ENCODE results near the gene ESRRA. TPM values are rescaled to one million over a fixed set of nuclear protein-coding genes. Genes with fewer than 3 reads are reported as not detected.

Gene ESRRA
- total RNA-seq, 1 donor, result 28.6 TPM

DNA sequence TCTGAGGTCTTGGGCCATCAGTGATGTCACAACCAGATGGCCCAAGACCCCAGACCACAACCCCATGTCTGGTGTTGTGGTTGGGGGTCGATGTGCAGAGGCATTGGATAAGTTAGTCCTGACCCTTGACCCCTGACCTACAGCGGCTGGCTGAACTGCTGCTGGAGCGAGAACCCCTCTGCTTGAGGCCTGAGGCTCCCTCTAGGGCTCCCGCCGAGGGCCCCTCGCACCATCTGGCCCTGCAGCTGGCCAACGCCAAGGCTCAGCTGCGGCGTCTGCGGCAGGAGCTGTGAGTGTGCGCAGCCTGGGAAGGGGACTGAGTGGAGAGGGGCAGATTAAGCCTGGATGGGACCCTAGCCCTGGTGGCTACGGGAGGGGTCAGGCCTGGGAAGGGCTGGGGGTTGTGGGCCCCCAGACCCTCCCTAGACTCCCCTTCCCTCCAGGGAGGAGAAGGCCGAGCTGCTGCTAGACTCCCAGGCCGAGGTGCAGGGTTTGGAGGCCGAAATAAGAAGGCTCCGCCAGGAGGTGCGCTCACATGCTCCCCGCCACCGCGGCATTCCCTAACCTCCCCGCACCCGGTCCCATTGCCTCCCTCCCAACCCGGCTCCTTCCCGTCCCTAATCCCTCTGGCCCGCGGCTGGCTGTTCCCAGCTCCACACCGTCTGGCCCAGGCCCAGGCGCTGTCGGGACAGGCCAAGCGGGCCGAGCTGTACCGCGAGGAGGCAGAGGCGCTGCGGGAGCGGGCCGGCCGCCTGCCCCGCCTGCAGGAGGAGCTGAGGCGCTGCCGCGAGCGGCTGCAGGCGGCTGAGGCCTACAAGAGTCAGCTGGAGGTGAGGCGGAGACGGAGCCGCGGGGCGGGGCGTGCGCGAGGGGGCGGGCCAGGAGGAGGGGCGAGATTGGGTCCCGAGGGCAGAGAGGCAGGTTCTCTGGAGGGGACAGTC, 36.8 kb downstream of the ESRRA start:
- H4K20me1 ChIP-seq (ENCODE audit: insufficient read depth, low read length), result no peaks in the 10 kb centered on the region
- peaks cover 3% of the 10 kb centered on the region for H3K4me1 ChIP-seq (ENCODE audit: insufficient read depth, low read length)
- TF ChIP-seq, protein P1, sequence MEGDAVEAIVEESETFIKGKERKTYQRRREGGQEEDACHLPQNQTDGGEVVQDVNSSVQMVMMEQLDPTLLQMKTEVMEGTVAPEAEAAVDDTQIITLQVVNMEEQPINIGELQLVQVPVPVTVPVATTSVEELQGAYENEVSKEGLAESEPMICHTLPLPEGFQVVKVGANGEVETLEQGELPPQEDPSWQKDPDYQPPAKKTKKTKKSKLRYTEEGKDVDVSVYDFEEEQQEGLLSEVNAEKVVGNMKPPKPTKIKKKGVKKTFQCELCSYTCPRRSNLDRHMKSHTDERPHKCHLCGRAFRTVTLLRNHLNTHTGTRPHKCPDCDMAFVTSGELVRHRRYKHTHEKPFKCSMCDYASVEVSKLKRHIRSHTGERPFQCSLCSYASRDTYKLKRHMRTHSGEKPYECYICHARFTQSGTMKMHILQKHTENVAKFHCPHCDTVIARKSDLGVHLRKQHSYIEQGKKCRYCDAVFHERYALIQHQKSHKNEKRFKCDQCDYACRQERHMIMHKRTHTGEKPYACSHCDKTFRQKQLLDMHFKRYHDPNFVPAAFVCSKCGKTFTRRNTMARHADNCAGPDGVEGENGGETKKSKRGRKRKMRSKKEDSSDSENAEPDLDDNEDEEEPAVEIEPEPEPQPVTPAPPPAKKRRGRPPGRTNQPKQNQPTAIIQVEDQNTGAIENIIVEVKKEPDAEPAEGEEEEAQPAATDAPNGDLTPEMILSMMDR (IDR thresholded peaks at IDR 0.05; ENCODE audit: extremely low read depth, low read depth, low read length), result peak; percentile 36
- peak overlapping the region; percentile 81 for H3K4me2 ChIP-seq (ENCODE audit: insufficient read depth, low read length)
- DNase-seq (ENCODE audit: insufficient read length, low spot score, missing footprints), result peak; percentile 100
- no peaks in the 10 kb centered on the region for H3K79me2 ChIP-seq (ENCODE audit: insufficient read depth, low read length)
- peak overlapping the region; percentile 23 for H3K27ac ChIP-seq (ENCODE audit: low read depth, low read length)
- H3K27me3 ChIP-seq (ENCODE audit: insufficient read depth, low read length), result no peaks in the 10 kb centered on the region
- peak overlapping the region; percentile 68 for H3K4me3 ChIP-seq (ENCODE audit: insufficient read depth, low read length)
- no peaks in the 10 kb centered on the region for H3K36me3 ChIP-seq (ENCODE audit: insufficient read depth, low read length)
- H3K9me3 ChIP-seq (ENCODE audit: low read depth, low read length), result no peaks in the 10 kb centered on the region
- peak overlapping the region; percentile 95 for H2AFZ ChIP-seq (ENCODE audit: low read length)

DNA sequence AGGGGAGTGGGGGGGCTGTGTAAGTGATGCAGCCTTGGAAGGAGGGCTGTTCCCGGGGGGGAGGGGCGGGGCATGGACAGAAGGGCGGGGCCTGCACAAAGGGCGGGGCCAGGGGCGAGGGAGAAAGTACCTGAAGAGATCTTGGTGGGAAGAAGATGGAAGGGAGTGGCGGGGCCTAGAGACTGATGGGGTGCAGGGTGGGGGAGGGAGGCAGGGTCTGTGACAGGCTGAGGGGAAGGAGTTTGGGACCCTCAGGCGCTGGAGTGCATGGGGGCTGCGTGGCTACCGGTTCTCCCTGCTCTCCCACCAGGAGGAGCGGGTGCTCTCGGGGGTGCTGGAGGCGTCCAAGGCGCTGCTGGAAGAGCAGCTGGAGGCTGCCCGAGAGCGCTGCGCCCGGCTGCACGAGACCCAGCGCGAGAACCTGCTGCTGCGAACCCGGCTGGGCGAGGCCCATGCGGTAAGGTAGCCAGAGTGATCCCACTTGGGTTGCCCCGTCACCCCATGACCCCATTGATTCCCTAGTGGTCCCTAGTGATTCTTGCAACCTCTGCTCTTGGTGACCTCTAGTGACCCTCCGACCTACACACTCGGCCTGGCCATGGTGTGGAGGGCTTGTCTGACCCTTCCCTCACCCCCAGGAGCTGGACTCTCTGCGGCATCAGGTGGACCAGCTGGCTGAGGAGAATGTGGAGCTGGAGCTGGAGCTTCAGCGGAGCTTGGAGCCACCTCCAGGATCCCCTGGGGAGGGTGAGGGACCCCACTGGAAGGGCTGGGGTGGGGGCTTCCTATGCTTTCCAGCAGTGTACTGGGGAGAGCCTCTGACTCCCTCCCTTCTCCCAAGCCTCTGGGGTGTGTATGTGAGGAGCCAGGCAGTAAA, 37.8 kb downstream of the ESRRA start:
- H4K20me1 ChIP-seq (ENCODE audit: insufficient read depth, low read length), result no peaks in the 10 kb centered on the region
- H3K27ac ChIP-seq (ENCODE audit: low read depth, low read length), result no peak overlapping the region
- peak overlapping the region; percentile 81 for H3K4me2 ChIP-seq (ENCODE audit: insufficient read depth, low read length)
- H3K79me2 ChIP-seq (ENCODE audit: insufficient read depth, low read length), result no peaks in the 10 kb centered on the region
- TF ChIP-seq, protein P1 (IDR thresholded peaks at IDR 0.05; ENCODE audit: extremely low read depth, low read depth, low read length), result no peak
- H3K9me3 ChIP-seq (ENCODE audit: low read depth, low read length), result no peaks in the 10 kb centered on the region
- peak overlapping the region; percentile 68 for H3K4me3 ChIP-seq (ENCODE audit: insufficient read depth, low read length)
- DNase-seq (ENCODE audit: insufficient read length, low spot score, missing footprints), result peak; percentile 47
- H3K27me3 ChIP-seq (ENCODE audit: insufficient read depth, low read length), result no peaks in the 10 kb centered on the region
- H3K36me3 ChIP-seq (ENCODE audit: insufficient read depth, low read length), result no peaks in the 10 kb centered on the region
- H3K4me1 ChIP-seq (ENCODE audit: insufficient read depth, low read length), result peaks cover 3% of the 10 kb centered on the region
- H2AFZ ChIP-seq (ENCODE audit: low read length), result no peak overlapping the region

DNA sequence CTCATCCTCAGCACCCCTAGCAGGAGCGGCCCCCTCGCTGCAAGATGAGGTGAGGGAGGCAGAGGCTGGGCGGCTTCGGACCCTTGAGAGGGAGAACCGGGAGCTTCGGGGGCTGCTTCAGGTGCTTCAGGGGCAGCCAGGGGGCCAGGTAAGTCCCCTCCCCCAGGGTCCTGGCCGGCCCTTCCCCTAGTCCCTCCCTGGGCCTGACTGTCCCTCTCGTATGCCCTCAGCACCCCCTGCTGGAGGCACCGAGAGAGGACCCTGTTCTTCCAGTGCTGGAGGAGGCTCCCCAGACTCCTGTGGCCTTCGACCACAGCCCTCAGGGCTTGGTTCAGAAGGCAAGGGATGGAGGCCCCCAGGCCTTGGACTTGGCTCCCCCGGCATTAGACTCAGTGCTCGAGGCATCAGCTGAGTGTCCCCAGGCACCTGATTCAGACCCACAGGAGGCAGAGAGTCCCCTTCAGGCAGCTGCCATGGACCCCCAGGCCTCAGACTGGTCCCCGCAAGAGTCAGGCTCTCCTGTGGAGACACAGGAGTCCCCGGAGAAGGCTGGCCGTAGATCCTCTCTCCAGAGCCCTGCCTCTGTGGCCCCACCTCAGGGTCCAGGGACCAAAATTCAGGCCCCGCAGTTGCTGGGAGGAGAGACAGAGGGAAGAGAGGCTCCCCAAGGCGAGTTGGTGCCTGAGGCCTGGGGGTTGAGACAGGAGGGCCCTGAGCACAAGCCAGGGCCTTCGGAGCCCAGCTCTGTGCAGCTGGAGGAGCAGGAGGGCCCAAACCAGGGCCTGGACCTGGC, 38.6 kb downstream of the ESRRA start:
- Histone ChIP-seq H3K4me3 (ENCODE audit: insufficient read depth, low read length) (no peak overlapping the region), H3K27ac (ENCODE audit: low read depth, low read length) (no peak overlapping the region), H3K4me1 (ENCODE audit: insufficient read depth, low read length) (peaks cover 3% of the 10 kb centered on the region), H4K20me1 (ENCODE audit: insufficient read depth, low read length) (no peaks in the 10 kb centered on the region), H3K79me2 (ENCODE audit: insufficient read depth, low read length) (no peaks in the 10 kb centered on the region), H3K27me3 (ENCODE audit: insufficient read depth, low read length) (no peaks in the 10 kb centered on the region), H3K4me2 (ENCODE audit: insufficient read depth, low read length) (no peak overlapping the region), H3K36me3 (ENCODE audit: insufficient read depth, low read length) (no peaks in the 10 kb centered on the region), H3K9me3 (ENCODE audit: low read depth, low read length) (no peaks in the 10 kb centered on the region), H2AFZ (ENCODE audit: low read length) (no peak overlapping the region)
- peak; percentile 86 for DNase-seq (ENCODE audit: insufficient read length, low spot score, missing footprints)
- TF ChIP-seq, protein P1 (IDR thresholded peaks at IDR 0.05; ENCODE audit: extremely low read depth, low read depth, low read length), result peak; percentile 25

Measured in osteoblast (primary cell).